Panc1 (cell line): ENCODE results near the gene CFAP97D1.

ENCODE experiments used
- CTCF ChIP-seq: fragments of 450-650 bp; IDR thresholded peaks from 2 replicates; pipeline ENCODE4 v1.5.1; 2017; ENCODE audit warnings: mild to moderate bottlenecking
- POLR2AphosphoS5 ChIP-seq: IDR thresholded peaks from 2 replicates; pipeline ENCODE4 v1.6.1; 2012; ENCODE audit warnings: mild to moderate bottlenecking, low read depth, low read length, moderate library complexity
- SIN3A ChIP-seq: IDR thresholded peaks from 2 replicates; pipeline ENCODE4 v1.6.1; 2012; ENCODE audit warnings: low read depth, mild to moderate bottlenecking, low read length, moderate library complexity, borderline replicate concordance; ENCODE audit not compliant: insufficient read depth
- TCF7L2 ChIP-seq: IDR thresholded peaks from 2 replicates; pipeline ENCODE4 v1.6.1; 2011; ENCODE audit warnings: mild to moderate bottlenecking, low read depth, low read length, inconsistent platforms

GRCh38 chr17:43831633-43832032 lies 51.4 kb downstream of the CFAP97D1 start:
- TF ChIP-seq CTCF: no peak
- TF ChIP-seq POLR2AphosphoS5: no peak
- TF ChIP-seq TCF7L2: no peak
- TF ChIP-seq SIN3A: no peak
